Measurements from ENCODE around the gene ERCC2.

The ERCC2 gene

GRCh38 chr19:45350477-45351058, 19.8 kb downstream of the ERCC2 start:
- Histone ChIP-seq H3K9me2 (replicated peaks; ENCODE audit: low read depth, low read length) (no peaks in the 10 kb centered on the region), H3K79me2 (ENCODE audit: insufficient read depth, low read length) (no peaks in the 10 kb centered on the region), H3K9me3 (ENCODE audit: insufficient read depth, low read depth, low read length) (no peaks in the 10 kb centered on the region), H3K4me3 (ENCODE audit: low read length, poor library complexity, severe bottlenecking) (no peak overlapping the region), H3K27me3 (ENCODE audit: insufficient read depth, low read length, poor library complexity, severe bottlenecking) (no peaks in the 10 kb centered on the region), H3K4me1 (ENCODE audit: insufficient read depth, low read length, poor library complexity, severe bottlenecking) (no peaks in the 10 kb centered on the region), H3K36me3 (ENCODE audit: insufficient read depth, low read length) (peaks cover 3% of the 10 kb centered on the region; the same call in 1 of the 2 replicates), H4K20me1 (ENCODE audit: insufficient read depth, low read length, poor library complexity, severe bottlenecking) (no peaks in the 10 kb centered on the region), H3F3A (ENCODE audit: low read depth) (no peaks in the 10 kb centered on the region), H2AFZ (ENCODE audit: low read length) (no peak overlapping the region), H3K4me2 (ENCODE audit: low read depth, low read length, poor library complexity, severe bottlenecking) (no peak overlapping the region), H3K9ac (ENCODE audit: low read depth, low read length, poor library complexity, severe bottlenecking) (no peak overlapping the region)
- TF ChIP-seq EZH2phosphoT487 (IDR thresholded peaks at IDR 0.05; ENCODE audit: borderline replicate concordance) (no peak), CTCF (conservative IDR thresholded peaks at IDR 0.05; ENCODE audit: low read length) (no peak)

- Histone ChIP-seq H3K4me1 (ENCODE audit: insufficient read depth, low read length, poor library complexity, severe bottlenecking) (no peaks in the 10 kb centered on the region), H3K9me3 (ENCODE audit: insufficient read depth, low read depth, low read length) (no peaks in the 10 kb centered on the region), H4K20me1 (ENCODE audit: insufficient read depth, low read length, poor library complexity, severe bottlenecking) (no peaks in the 10 kb centered on the region), H3K4me3 (ENCODE audit: low read length, poor library complexity, severe bottlenecking) (no peak overlapping the region), H3K4me2 (ENCODE audit: low read depth, low read length, poor library complexity, severe bottlenecking) (no peak overlapping the region), H3K9ac (ENCODE audit: low read depth, low read length, poor library complexity, severe bottlenecking) (no peak overlapping the region), H3K79me2 (ENCODE audit: insufficient read depth, low read length) (no peaks in the 10 kb centered on the region), H2AFZ (ENCODE audit: low read length) (no peak overlapping the region), H3K36me3 (ENCODE audit: insufficient read depth, low read length) (no peaks in the 10 kb centered on the region; the same call in 1 of the 2 replicates), H3K9me2 (replicated peaks; ENCODE audit: low read depth, low read length) (no peaks in the 10 kb centered on the region), H3F3A (ENCODE audit: low read depth) (no peaks in the 10 kb centered on the region), H3K27me3 (ENCODE audit: insufficient read depth, low read length, poor library complexity, severe bottlenecking) (no peaks in the 10 kb centered on the region)
- TF ChIP-seq EZH2phosphoT487 (IDR thresholded peaks at IDR 0.05; ENCODE audit: borderline replicate concordance), result no peak
Observed at GRCh38 chr19:45349430-45349941, 20.9 kb downstream of the ERCC2 start.

GRCh38 chr19:45349126-45349415, 21.3 kb downstream of the ERCC2 start:
- Histone ChIP-seq H4K20me1 (ENCODE audit: insufficient read depth, low read length, poor library complexity, severe bottlenecking) (no peaks in the 10 kb centered on the region), H3K36me3 (ENCODE audit: insufficient read depth, low read length) (no peaks in the 10 kb centered on the region; the same call in 1 of the 2 replicates), H3K9ac (ENCODE audit: low read depth, low read length, poor library complexity, severe bottlenecking) (no peak overlapping the region), H3K79me2 (ENCODE audit: insufficient read depth, low read length) (no peaks in the 10 kb centered on the region), H3K9me2 (replicated peaks; ENCODE audit: low read depth, low read length) (no peaks in the 10 kb centered on the region), H3K9me3 (ENCODE audit: insufficient read depth, low read depth, low read length) (no peaks in the 10 kb centered on the region), H2AFZ (ENCODE audit: low read length) (no peak overlapping the region), H3K4me1 (ENCODE audit: insufficient read depth, low read length, poor library complexity, severe bottlenecking) (no peaks in the 10 kb centered on the region), H3F3A (ENCODE audit: low read depth) (no peaks in the 10 kb centered on the region), H3K27me3 (ENCODE audit: insufficient read depth, low read length, poor library complexity, severe bottlenecking) (no peaks in the 10 kb centered on the region), H3K4me2 (ENCODE audit: low read depth, low read length, poor library complexity, severe bottlenecking) (no peak overlapping the region), H3K4me3 (ENCODE audit: low read length, poor library complexity, severe bottlenecking) (no peak overlapping the region)
- TF ChIP-seq CTCF (conservative IDR thresholded peaks at IDR 0.05; ENCODE audit: low read length), result no peak
- TF ChIP-seq EZH2phosphoT487 (IDR thresholded peaks at IDR 0.05; ENCODE audit: borderline replicate concordance), result no peak
